ENCODE data around the gene MEX3A. TPM values are rescaled to one million over a fixed set of nuclear protein-coding genes. Genes with fewer than 3 reads are reported as not detected.

MEX3A gene
- total RNA-seq, 2 donors from 2014 or later, result 0.15 to 0.47 TPM

DNA sequence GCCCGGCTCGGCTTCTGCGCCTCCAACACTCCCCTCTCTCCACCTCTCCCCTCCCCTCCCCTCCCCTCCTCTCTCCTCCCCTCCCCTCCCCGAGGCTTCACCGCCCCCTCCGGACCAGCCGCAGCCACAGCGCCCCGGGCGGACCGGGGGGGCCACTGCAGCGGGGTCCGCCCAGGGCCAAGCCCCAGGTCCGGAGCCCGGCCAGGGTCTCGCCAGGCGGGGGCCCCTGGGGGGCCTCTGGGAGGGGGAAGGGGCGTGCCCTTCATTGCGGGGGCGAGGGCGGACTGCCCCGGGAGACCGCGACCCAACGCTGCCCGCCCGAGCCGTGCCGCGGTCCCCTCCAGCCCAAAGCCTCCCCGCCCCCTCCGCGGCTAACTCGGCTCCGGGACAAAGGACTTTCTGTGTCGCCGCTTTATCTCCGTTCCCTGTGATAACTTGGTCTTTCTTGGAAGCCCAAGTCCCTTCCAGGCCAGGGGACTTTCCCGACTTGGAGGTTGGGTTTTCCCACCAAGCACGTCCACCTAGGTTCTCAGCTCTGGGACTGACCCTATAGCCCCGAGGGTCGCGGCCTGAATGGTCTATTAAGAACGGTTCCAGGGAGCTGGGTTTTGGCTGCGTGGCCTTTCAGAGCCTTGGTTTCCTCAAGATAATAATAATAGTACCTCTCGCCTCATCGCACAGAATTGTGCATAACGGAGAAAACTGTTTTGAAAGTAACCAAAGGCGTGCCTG, 28.3 kb downstream of the MEX3A start, which contains the start of gene UBQLN4:
UBQLN4 (minus strand) TSS at position 31 of the 732 bp plus-strand sequence. CDS start 97 bp downstream, outside the sequence.
- peak; percentile 80 for DNase-seq (ENCODE audit: low spot score)
- H3K36me3 ChIP-seq, result peaks cover 11% of the 10 kb centered on the region

DNA sequence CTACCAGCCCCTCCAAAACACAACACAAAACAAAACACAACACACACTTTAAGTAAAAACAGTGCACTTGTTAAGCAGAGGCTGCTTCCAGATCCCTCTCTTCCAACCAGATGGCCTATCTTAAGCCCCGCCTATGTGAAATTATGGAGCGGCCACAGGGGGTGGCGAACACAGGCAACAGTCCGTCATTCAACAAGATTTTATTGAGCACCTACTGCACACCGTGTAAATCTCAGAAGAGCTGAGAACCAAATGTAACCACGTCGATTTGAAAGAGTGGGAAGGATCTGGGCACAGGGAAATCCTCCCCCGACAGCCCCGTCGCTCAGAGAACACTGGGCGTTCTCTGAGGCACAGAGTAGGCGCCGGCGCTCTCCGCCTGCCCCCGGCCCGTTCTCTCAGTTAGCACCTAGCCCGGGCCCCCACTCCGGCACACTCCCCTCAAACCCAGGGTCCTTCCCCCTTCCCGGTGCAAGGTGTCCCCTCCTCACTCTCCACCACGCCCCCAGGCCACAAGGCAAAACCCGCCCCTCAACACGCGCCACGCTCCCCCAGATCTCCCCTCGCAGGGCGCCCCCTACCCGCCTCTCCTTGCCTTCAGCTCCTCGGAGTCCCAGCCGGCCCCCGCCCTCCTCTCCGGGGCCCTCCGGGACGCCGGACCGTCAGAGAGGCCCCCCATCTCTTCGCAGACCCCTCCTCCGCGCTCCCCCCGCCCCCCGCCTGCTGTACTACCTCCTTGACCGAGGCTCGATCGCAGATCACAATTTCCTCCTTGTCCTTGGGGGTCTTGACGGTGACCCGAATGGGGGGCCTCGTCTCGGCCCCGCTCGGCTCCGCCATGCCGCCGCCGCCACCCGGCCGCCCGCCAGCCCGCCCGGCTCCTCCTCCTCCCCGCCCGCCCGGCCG, 29.1 kb downstream of the MEX3A start:
- Histone ChIP-seq H3K27me3 (no peaks in the 10 kb centered on the region), H3K4me1 (peaks cover 0 to 39% of the 10 kb centered on the region in 2 donors), H3K36me3 (peaks cover 14% of the 10 kb centered on the region), H3K4me3 (peak overlapping the region; percentile 86 to 99), H3K27ac (peak overlapping the region; percentile 96 to 97), H3K9me3 (no peaks in the 10 kb centered on the region)
- DNase-seq (ENCODE audit: low spot score), result peak; percentile 60
- TF ChIP-seq, protein P1, sequence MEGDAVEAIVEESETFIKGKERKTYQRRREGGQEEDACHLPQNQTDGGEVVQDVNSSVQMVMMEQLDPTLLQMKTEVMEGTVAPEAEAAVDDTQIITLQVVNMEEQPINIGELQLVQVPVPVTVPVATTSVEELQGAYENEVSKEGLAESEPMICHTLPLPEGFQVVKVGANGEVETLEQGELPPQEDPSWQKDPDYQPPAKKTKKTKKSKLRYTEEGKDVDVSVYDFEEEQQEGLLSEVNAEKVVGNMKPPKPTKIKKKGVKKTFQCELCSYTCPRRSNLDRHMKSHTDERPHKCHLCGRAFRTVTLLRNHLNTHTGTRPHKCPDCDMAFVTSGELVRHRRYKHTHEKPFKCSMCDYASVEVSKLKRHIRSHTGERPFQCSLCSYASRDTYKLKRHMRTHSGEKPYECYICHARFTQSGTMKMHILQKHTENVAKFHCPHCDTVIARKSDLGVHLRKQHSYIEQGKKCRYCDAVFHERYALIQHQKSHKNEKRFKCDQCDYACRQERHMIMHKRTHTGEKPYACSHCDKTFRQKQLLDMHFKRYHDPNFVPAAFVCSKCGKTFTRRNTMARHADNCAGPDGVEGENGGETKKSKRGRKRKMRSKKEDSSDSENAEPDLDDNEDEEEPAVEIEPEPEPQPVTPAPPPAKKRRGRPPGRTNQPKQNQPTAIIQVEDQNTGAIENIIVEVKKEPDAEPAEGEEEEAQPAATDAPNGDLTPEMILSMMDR (IDR thresholded peaks at IDR 0.05), result no peak

More for the DNA sequence above, 28.3 kb downstream of the MEX3A start, which contains the start of gene UBQLN4:
- Histone ChIP-seq H3K27me3 (no peaks in the 10 kb centered on the region), H3K4me1 (peaks cover 0 to 39% of the 10 kb centered on the region in 2 donors), H3K27ac (peak within 1 kb of the TSS; percentile 96 to 97), H3K9me3 (no peaks in the 10 kb centered on the region), H3K4me3 (peak within 1 kb of the TSS; percentile 86 to 99)
- TF ChIP-seq, protein P1 (IDR thresholded peaks at IDR 0.05), result peak; percentile 61 to 64

DNA sequence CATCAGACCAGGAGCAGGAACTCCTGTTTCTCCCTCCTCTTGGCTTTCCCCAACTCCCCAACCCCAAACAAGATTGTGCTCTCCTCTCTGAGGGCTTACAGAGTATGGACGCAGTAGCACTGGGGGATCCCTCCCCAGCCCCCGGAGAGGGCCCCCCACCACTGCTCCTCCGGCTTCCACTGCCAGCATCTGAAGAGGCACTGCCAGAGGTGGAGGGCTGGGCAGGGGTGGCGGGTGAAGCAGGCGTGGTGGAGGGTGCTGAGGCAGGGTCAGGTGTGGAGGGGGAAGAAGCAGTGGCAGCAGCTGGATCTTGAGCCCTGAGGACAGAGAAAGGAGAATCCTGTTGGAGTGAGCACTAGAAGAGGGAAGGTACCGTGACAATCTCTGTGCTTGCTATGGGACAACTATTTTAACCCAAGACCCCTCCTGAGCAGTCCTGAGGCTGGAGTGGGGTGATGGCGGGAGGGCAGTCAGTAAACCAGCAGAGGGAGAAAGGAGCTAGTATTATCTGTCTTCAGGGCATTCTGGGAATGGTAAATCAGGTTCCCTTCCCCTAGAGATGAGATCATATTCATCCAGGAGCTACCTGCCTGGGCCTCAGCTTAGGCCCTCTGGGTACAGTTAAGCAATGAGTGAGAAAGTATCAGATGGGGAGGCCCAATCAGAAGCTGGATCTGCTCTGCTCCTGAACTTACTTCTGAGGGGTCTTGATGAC, 31.1 kb downstream of the MEX3A start:
- TF ChIP-seq, protein P1 (IDR thresholded peaks at IDR 0.05), result no peak
- Histone ChIP-seq H3K4me3 (no peak overlapping the region), H3K9me3 (no peaks in the 10 kb centered on the region), H3K27me3 (no peaks in the 10 kb centered on the region), H3K4me1 (peaks cover 0 to 37% of the 10 kb centered on the region in 2 donors), H3K27ac (peak overlapping the region in 1 of 2 donors; percentile 9), H3K36me3 (peaks cover 21% of the 10 kb centered on the region)
- DNase-seq (ENCODE audit: low spot score), result no peak

DNA sequence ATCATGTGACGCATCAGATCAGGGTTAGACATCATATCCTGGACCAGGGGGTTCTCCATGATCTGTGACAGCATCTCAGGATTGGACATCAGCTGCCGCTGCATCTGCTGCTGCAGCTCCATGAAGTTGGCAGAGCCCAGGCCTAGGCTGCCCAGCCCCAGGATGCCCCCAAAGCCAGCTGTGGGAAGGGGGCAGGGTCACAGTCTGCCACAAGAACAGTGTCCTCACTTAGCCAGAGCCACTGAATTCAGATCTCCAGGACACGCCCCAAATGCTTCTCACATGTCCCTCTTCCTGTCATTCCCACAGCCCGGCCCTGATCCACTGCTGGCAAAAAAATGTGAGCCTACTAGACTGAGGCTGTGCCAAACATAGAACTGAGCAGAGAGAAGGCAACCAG, 31.9 kb downstream of the MEX3A start:
- DNase-seq (ENCODE audit: low spot score), result no peak
- Histone ChIP-seq H3K36me3 (peaks cover 21% of the 10 kb centered on the region), H3K9me3 (no peaks in the 10 kb centered on the region), H3K4me1 (peaks cover 0 to 32% of the 10 kb centered on the region in 2 donors), H3K4me3 (no peak overlapping the region), H3K27me3 (no peaks in the 10 kb centered on the region), H3K27ac (peak overlapping the region in 1 of 2 donors; percentile 9)
- TF ChIP-seq, protein P1 (IDR thresholded peaks at IDR 0.05), result no peak

DNA sequence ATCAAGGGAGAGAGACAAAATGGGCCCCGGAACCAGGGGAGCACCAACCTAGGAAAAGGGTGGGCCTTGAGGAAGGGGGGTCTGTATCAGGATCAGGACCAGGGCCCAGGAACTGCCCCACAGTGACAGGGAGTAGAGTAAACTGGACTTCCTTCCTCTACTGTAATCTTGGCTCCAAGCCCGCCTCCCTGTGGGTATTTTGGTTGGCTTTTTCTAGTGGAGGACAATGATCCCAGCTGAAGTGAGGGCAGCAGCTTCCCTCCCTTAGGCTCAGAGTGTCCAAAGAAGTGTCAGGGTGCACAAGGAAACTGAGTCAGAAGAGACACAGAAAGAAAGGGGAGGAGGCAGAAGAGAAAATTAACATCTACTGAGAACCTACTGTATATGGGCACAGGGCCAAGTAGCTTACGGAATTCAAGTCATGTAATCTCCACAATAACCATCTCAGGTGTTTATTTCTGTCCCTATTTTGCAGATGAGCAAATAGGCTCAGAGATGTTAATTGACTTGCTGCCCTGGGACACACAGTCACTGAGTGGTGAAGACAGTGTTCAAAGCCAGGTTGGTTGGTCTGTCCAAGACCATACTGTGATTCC, 33.5 kb downstream of the MEX3A start:
- peaks cover 21% of the 10 kb centered on the region for H3K36me3 ChIP-seq
- no peaks in the 10 kb centered on the region for H3K27me3 ChIP-seq
- H3K4me3 ChIP-seq, result no peak overlapping the region
- TF ChIP-seq, protein P1 (IDR thresholded peaks at IDR 0.05), result no peak
- H3K27ac ChIP-seq, result no peak overlapping the region
- DNase-seq (ENCODE audit: low spot score), result no peak
- no peaks in the 10 kb centered on the region for H3K9me3 ChIP-seq
- peaks cover 0 to 28% of the 10 kb centered on the region in 2 donors for H3K4me1 ChIP-seq

Measured in right atrium auricular region (tissue), 2 donors.